Lower lobe of right lung (tissue), 2 donors: ENCODE results near the gene PDLIM5. TPM values are rescaled to one million over a fixed set of nuclear protein-coding genes. Genes with fewer than 3 reads are reported as not detected.

Experiments
- ATAC-seq, 2 donors: fragments of 200-7000 bp; cut with Tn5 transposase; one replicate each; pipeline ENCODE4 v1.9.1; 2020 to 2022; ENCODE audit warnings: mild to moderate bottlenecking in 2 of 2, moderate library complexity in 2 of 2
- DNase-seq: peaks from one replicate; pipeline ENCODE4 v3.0.0-alpha.2; 2020
- H3K27ac ChIP-seq: fragments of 200-600 bp; one replicate; pipeline ENCODE4 v1.8.0; 2022
- H3K27me3 ChIP-seq: fragments of 200-600 bp; one replicate; pipeline ENCODE4 v1.8.0; 2022; ENCODE audit warnings: low read depth
- H3K36me3 ChIP-seq: fragments of 200-600 bp; one replicate; pipeline ENCODE4 v1.8.0; 2022; ENCODE audit warnings: mild to moderate bottlenecking
- H3K4me1 ChIP-seq: fragments of 200-600 bp; one replicate; pipeline ENCODE4 v1.8.0; 2022
- H3K4me3 ChIP-seq: fragments of 200-600 bp; one replicate; pipeline ENCODE4 v1.8.0; 2022; ENCODE audit warnings: mild to moderate bottlenecking
- H3K9me3 ChIP-seq: fragments of 200-600 bp; one replicate; pipeline ENCODE4 v1.8.0; 2022
- intact Hi-C: fragments of 100-400 bp; cut with DNase I; formaldehyde crosslinking; loops from one replicate; pipeline ENCODE4 v1.11.0; 2022
- total RNA-seq: library from RNA; stranded (reverse); fragmentation: NEBNext Ultra II Directional; extraction: Animal tissue kit (Norgen Biotek cat#: 25700); gene quantifications from one replicate; pipeline ENCODE4 v1.2.1, GENCODE V29; 2021
- TF ChIP-seq, protein P1 (sequence below): fragments of 200-600 bp; IDR thresholded peaks from one replicate; pipeline ENCODE4 v1.8.0; 2022; ENCODE audit warnings: antibody characterized with exemption, mild to moderate bottlenecking
- donor health status: DM: no; HTN: yes; CAD: no; lungs with severe emphysema.

PDLIM5 gene
- total RNA-seq, 1 donor from 2014 or later: 75.8 TPM

DNA sequence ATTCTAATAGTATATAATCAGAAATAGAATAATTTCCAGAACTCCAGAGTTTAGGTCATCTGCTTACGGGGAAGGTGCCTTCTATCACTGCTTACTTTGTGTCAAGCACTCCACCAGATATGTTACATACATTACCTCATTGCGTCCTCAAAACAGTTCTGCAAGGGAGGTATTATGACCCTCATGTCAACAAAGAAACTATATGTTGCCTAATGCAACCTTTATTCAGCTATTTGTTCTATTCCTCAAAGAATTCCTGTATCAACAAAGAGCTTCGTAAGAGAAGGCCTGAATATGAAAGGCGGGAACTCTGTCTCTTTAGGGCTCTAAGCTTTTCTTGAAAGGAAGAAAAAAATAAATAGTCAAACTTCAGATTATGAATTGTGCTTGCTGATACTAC lies 114.7 kb downstream of the PDLIM5 start:
- no peaks in the 10 kb centered on the region for H3K9me3 ChIP-seq
- intact Hi-C loops: no loop called here
- peaks cover 11% of the 10 kb centered on the region for H3K4me1 ChIP-seq
- no peaks in the 10 kb centered on the region for H3K27me3 ChIP-seq
- no peaks in the 10 kb centered on the region for H3K36me3 ChIP-seq
- H3K27ac ChIP-seq: no peak overlapping the region
- H3K4me3 ChIP-seq: no peak overlapping the region
- ATAC-seq (no peak), DNase-seq (no peak)
- TF ChIP-seq, protein P1, sequence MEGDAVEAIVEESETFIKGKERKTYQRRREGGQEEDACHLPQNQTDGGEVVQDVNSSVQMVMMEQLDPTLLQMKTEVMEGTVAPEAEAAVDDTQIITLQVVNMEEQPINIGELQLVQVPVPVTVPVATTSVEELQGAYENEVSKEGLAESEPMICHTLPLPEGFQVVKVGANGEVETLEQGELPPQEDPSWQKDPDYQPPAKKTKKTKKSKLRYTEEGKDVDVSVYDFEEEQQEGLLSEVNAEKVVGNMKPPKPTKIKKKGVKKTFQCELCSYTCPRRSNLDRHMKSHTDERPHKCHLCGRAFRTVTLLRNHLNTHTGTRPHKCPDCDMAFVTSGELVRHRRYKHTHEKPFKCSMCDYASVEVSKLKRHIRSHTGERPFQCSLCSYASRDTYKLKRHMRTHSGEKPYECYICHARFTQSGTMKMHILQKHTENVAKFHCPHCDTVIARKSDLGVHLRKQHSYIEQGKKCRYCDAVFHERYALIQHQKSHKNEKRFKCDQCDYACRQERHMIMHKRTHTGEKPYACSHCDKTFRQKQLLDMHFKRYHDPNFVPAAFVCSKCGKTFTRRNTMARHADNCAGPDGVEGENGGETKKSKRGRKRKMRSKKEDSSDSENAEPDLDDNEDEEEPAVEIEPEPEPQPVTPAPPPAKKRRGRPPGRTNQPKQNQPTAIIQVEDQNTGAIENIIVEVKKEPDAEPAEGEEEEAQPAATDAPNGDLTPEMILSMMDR: no peak

DNA sequence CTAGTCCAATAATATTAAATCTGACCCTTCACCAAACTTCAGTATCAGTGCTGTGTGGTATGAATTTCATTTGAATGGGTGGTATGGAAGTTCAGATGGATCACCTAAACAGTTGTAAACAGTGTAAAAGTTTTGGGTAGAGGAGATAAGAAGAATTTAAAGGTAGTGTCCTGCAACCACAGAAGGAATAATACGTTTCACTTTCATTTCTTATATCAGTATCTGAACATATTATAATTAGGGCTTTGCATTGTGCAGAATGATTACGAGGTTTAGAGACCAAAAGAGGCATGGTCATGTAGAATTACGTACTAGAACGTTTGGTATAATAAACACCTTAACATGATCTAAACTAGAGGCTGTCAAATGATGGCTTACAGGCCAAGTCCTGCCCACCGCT lies 116.1 kb downstream of the PDLIM5 start:
- H3K27ac ChIP-seq: no peak overlapping the region
- H3K27me3 ChIP-seq: no peaks in the 10 kb centered on the region
- H3K4me1 ChIP-seq: no peaks in the 10 kb centered on the region
- H3K36me3 ChIP-seq: no peaks in the 10 kb centered on the region
- TF ChIP-seq, protein P1: no peak
- no peak for ATAC-seq
- intact Hi-C loops: no loop called here
- H3K4me3 ChIP-seq: no peak overlapping the region
- H3K9me3 ChIP-seq: no peaks in the 10 kb centered on the region
- no peak for DNase-seq

DNA sequence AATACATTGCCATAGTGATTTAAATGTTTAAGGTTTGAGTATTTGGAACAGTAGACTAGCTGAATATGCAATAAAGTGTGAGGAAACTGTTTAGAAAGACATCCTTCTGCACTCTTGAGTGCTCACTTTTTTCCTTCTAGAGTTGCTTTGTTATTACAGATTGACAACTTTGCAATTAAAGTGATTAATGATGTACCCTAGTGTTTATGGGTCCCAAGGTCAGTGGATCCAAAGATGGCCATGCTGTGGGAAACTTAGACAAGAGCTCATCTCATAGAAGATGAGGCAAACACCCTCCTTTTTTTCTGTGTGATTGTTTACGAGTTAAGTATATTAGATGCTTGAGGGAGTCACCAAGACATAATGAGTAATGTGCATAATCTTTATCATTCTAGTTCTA lies 118.8 kb downstream of the PDLIM5 start:
- ATAC-seq: no peak
- peaks cover 2% of the 10 kb centered on the region for H3K36me3 ChIP-seq
- H3K9me3 ChIP-seq: no peaks in the 10 kb centered on the region
- intact Hi-C loops: no loop called here
- H3K4me3 ChIP-seq: no peak overlapping the region
- no peaks in the 10 kb centered on the region for H3K4me1 ChIP-seq
- DNase-seq: no peak
- H3K27me3 ChIP-seq: no peaks in the 10 kb centered on the region
- H3K27ac ChIP-seq: no peak overlapping the region
- TF ChIP-seq, protein P1: no peak

DNA sequence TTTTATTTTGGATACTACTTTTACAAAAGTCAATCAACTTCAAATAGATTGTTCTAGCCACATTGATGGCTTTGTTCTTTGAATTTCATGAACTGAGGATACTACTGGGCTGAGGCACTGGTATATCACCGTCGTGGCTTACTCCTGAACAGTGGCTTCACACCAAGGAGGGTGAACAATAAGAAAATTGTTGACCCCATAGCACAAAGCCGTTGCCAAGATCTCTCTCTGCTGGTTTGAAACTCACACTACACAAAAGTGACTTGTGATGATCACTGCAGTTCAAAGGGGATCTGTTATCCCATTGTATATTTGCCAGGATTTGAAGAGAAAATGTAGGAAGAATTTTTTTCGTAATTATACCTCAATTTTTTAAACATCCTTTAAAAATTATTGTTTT lies 119.6 kb downstream of the PDLIM5 start:
- intact Hi-C loops: no loop called here
- DNase-seq: no peak
- Histone ChIP-seq H3K4me3 (no peak overlapping the region), H3K9me3 (no peaks in the 10 kb centered on the region), H3K36me3 (peaks cover 9% of the 10 kb centered on the region), H3K27me3 (no peaks in the 10 kb centered on the region), H3K27ac (no peak overlapping the region), H3K4me1 (no peaks in the 10 kb centered on the region)
- no peak for ATAC-seq
- TF ChIP-seq, protein P1: no peak

DNA sequence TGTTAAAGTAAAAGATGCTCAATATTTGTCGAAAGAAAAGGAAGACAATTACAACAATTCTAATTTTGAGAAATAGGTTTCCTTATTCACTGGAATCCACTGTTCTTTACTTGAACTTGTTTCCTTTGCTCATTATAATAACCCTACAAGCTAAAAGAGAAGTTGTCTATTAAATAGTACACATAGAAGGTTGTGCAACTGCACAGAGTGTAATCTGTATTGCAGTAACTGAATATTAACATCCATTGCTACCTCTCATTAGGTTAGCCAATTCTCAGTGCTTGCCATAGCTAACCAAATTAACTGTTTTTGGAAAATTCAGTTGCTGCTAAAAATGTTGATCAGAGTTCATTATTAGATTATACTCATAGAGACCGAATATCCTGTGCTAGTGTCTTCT lies 120.0 kb downstream of the PDLIM5 start:
- H3K27me3 ChIP-seq: no peaks in the 10 kb centered on the region
- no peaks in the 10 kb centered on the region for H3K4me1 ChIP-seq
- peaks cover 11% of the 10 kb centered on the region for H3K36me3 ChIP-seq
- no peak for DNase-seq
- ATAC-seq: no peak
- no peak overlapping the region for H3K27ac ChIP-seq
- no peak overlapping the region for H3K4me3 ChIP-seq
- no peaks in the 10 kb centered on the region for H3K9me3 ChIP-seq
- TF ChIP-seq, protein P1: no peak
- intact Hi-C loops: no loop called here

DNA sequence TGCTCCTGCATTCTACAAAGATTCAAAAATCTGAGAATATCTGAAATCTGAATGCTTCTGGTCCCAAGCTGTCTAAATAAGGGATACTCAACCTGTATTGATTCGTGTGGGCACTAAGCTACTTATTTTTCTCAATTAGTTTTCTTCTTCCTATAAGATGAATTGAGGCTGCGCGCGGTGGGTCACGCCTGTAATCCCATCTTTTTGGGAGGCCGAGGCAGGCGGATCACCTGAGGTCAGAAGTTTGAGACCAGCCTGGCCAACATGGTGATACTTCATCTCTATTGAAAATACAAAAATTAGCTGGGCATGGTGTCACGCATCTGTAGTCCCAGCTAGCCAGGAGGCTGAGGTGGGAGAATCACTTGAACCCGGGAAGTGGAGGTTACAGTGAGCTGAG lies 122.3 kb downstream of the PDLIM5 start:
- Histone ChIP-seq H3K9me3 (no peaks in the 10 kb centered on the region), H3K36me3 (peaks cover 11% of the 10 kb centered on the region), H3K4me3 (no peak overlapping the region), H3K27ac (no peak overlapping the region), H3K4me1 (no peaks in the 10 kb centered on the region), H3K27me3 (no peaks in the 10 kb centered on the region)
- TF ChIP-seq, protein P1: no peak
- intact Hi-C loops: no loop called here
- no peak for ATAC-seq
- DNase-seq: no peak
